GM12872 (cell line): ENCODE results near the gene EIF2B1.

Experiments
- CTCF ChIP-seq: IDR thresholded peaks from 3 replicates; pipeline ENCODE4 v1.5.1; 2011; ENCODE audit warnings: low read depth, mild to moderate bottlenecking, low read length, moderate library complexity; ENCODE audit not compliant: insufficient read depth

EIF2B1 gene

GRCh38 chr12:123645878-123646277 is 12.4 kb upstream of the EIF2B1 start:
- TF ChIP-seq CTCF: no peak

DNA sequence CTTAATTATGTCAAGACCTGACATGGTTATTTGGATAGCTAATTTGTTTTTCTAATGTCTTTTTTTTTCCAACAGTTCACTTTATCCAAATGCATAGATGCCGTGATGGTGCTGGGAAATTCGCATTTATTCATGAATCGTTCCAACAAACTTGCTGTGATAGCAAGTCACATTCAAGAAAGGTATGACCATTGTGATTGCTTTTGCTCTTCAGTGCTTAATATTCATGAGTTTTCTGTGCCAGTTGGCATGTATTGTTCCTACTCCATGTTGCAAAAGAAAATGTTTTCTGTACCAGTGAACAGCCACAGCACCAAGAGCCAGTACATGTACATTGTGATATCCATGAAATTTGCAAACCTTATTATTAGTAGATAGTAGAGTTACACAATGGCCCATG is 11.9 kb upstream of the EIF2B1 start:
- TF ChIP-seq CTCF: no peak

GRCh38 chr12:123643911-123644310 is 10.4 kb upstream of the EIF2B1 start:
- no peak for TF ChIP-seq CTCF

DNA sequence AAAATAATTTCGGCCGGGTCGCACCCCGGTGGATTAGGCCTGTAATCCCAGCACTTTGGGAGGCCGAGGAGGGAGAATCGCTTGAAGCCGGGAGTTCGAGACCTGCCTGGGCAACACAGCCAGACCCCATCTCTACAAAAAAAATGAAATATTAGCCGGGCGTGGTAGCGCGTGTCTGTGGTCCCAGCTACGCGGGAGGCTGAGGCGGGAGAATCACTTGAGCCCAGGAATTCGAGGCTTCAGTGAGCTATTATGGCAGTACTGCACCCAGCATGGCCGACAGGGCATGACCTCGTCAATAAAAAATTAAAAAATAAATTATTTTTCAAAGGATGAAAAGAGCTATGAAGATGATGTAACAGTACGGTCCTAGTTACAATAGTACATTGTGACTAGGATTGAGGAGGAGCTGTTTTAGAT is 666 bp upstream of the EIF2B1 start:
- TF ChIP-seq CTCF: no peak

- no peak for TF ChIP-seq CTCF
Observed at GRCh38 chr12:123621619-123622530, 11.6 kb downstream of the EIF2B1 start.

GRCh38 chr12:123621101-123621500 is 12.4 kb downstream of the EIF2B1 start:
- TF ChIP-seq CTCF: no peak

DNA sequence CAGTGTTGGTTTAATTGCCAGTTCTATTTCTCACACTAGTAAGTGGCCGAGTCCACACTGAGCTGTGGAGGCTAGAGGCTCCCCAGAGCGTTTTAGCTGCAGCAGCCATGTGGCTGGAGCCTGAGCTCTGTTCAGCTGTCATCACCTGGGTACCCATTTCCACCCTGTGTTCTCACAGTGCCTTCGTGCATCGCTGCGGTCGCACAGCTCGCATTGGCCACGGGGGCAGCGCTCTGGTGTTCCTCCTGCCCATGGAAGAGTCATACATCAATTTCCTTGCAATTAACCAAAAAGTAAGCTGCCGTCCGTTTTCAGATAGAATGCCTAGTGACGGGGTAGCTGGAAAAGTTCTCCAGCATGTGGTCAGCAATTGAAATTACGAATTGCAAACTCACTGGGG is 15.9 kb downstream of the EIF2B1 start:
- TF ChIP-seq CTCF: no peak
